ENCODE results near the gene TTLL1.

DNA sequence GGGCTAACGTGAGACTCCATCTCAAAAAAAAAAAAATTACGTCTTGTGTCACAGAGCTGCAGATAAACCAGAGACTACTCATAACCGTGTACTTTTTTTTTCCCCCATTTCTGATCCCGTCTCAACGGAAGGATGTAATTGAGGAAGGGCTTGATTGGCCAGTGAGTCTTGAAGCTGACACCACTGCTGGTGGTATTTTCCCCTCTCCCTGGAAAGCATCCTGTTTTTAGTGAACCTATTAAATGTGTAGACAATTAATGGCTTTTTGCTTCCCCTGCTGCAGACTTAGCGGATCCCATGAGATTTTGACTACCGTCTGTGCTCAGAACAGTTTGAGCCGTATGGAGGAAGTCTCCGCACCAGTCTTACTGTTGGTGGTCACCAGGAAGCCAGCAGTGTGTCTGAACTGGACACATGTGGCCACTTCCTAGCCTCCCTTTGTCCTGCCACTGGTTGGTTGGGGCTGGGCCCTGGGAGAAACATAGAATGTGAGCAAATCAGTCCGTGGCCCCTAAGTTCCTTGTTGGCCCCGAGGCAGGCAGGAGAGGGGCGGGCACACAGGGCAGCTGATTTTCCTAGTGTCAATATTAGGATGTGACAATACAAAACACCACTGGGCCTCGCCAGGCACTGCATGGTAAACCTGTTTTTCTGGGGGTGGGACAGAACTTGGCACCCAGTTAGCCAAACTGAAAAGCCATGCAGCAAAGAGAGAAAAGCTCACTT lies 24.5 kb upstream of the TTLL1 start:
- TF ChIP-seq, protein P1, sequence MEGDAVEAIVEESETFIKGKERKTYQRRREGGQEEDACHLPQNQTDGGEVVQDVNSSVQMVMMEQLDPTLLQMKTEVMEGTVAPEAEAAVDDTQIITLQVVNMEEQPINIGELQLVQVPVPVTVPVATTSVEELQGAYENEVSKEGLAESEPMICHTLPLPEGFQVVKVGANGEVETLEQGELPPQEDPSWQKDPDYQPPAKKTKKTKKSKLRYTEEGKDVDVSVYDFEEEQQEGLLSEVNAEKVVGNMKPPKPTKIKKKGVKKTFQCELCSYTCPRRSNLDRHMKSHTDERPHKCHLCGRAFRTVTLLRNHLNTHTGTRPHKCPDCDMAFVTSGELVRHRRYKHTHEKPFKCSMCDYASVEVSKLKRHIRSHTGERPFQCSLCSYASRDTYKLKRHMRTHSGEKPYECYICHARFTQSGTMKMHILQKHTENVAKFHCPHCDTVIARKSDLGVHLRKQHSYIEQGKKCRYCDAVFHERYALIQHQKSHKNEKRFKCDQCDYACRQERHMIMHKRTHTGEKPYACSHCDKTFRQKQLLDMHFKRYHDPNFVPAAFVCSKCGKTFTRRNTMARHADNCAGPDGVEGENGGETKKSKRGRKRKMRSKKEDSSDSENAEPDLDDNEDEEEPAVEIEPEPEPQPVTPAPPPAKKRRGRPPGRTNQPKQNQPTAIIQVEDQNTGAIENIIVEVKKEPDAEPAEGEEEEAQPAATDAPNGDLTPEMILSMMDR (IDR thresholded peaks at IDR 0.05; ENCODE audit: low read depth, low read length, poor library complexity, severe bottlenecking) = no peak
- no peak for TF ChIP-seq EZH2phosphoT487 (IDR thresholded peaks at IDR 0.05; ENCODE audit: borderline replicate concordance, low read length)

Measured in DOHH2 (cell line).